GM23338 (cell line): ENCODE measurements around the gene FBXO45. TPM values are rescaled to one million over a fixed set of nuclear protein-coding genes. Genes with fewer than 3 reads are reported as not detected.

Experiments
- ATAC-seq: fragments of 200-7000 bp; cut with Tn5 transposase; 3 replicates; pipeline ENCODE4 v1.9.1; 2020
- DNase-seq: peaks from one replicate; pipeline ENCODE4 v3.0.0-alpha.2; 2015; ENCODE audit warnings: low spot score
- H2AFZ ChIP-seq: fragments of 200-600 bp; sonication (generic); 2 replicates; pipeline ENCODE4 v1.8.0; 2016; ENCODE audit warnings: antibody characterized with exemption, mild to moderate bottlenecking, moderate library complexity
- H3F3A ChIP-seq: fragments of 200-600 bp; sonication (generic); replicated peaks from 2 replicates; pipeline ENCODE4 v1.8.0; 2017; ENCODE audit warnings: antibody characterized with exemption, mixed run types, low read depth
- H3K27ac ChIP-seq: fragments of 200-600 bp; sonication (generic); 2 replicates; pipeline ENCODE4 v1.6.1; 2016; ENCODE audit warnings: low read depth
- H3K27me3 ChIP-seq: fragments of 200-600 bp; sonication (generic); 2 replicates; pipeline ENCODE4 v1.8.0; 2016; ENCODE audit warnings: mild to moderate bottlenecking, mixed run types, moderate library complexity; ENCODE audit not compliant: insufficient read depth
- H3K36me3 ChIP-seq: fragments of 200-600 bp; sonication (generic); 2 replicates; pipeline ENCODE4 v1.8.0; 2016; ENCODE audit warnings: mild to moderate bottlenecking; ENCODE audit not compliant: insufficient read depth
- H3K4me1 ChIP-seq: fragments of 200-600 bp; sonication (generic); 2 replicates; pipeline ENCODE4 v1.8.0; 2016; ENCODE audit warnings: mild to moderate bottlenecking, moderate library complexity; ENCODE audit not compliant: insufficient read depth
- H3K4me2 ChIP-seq: fragments of 200-600 bp; sonication (generic); 2 replicates; pipeline ENCODE4 v1.7.1; 2017; ENCODE audit warnings: mixed run types
- H3K4me3 ChIP-seq: fragments of 200-600 bp; sonication (generic); 2 replicates; pipeline ENCODE4 v1.6.1; 2016; ENCODE audit warnings: mixed run types
- H3K79me2 ChIP-seq: fragments of 200-600 bp; sonication (generic); replicated peaks from 2 replicates; pipeline ENCODE4 v1.8.0; 2017; ENCODE audit warnings: mild to moderate bottlenecking; ENCODE audit not compliant: insufficient read depth
- H3K9me2 ChIP-seq: fragments of 200-600 bp; sonication (generic); 2 replicates; pipeline ENCODE4 v1.8.0; 2017; ENCODE audit not compliant: insufficient read depth
- H4K20me1 ChIP-seq: fragments of 200-600 bp; sonication (generic); replicated peaks from 2 replicates; pipeline ENCODE4 v1.8.0; 2017; ENCODE audit warnings: mild to moderate bottlenecking; ENCODE audit not compliant: insufficient read depth
- H3K27ac Mint-ChIP-seq: 2 replicates; pipeline ENCODE4 v1.8.0; 2020; ENCODE audit warnings: inconsistent platforms, mild to moderate bottlenecking, moderate library complexity, mixed read lengths
- H3K27me3 Mint-ChIP-seq: 3 replicates; pipeline ENCODE4 v1.8.0; 2022; ENCODE audit warnings: low read depth, mild to moderate bottlenecking, moderate library complexity, mixed read lengths, inconsistent platforms; ENCODE audit not compliant: insufficient read depth, poor library complexity
- H3K36me3 Mint-ChIP-seq: 3 replicates; pipeline ENCODE4 v1.8.0; 2021; ENCODE audit warnings: low read depth, mild to moderate bottlenecking, inconsistent platforms, moderate library complexity, mixed read lengths
- H3K4me1 Mint-ChIP-seq: 3 replicates; pipeline ENCODE4 v1.8.0; 2020; ENCODE audit warnings: mild to moderate bottlenecking, inconsistent platforms, mixed read lengths
- H3K4me3 Mint-ChIP-seq: 3 replicates; pipeline ENCODE4 v1.8.0; 2021; ENCODE audit warnings: moderate library complexity, mild to moderate bottlenecking, inconsistent platforms, mixed read lengths
- H3K9me3 Mint-ChIP-seq: 3 replicates; pipeline ENCODE4 v1.8.0; 2020; ENCODE audit warnings: moderate library complexity, mild to moderate bottlenecking, inconsistent platforms, mixed read lengths
- EZH2 ChIP-seq: fragments of 200-600 bp; sonication (generic); IDR thresholded peaks from one replicate; pipeline ENCODE4 v1.8.0; 2017; ENCODE audit warnings: antibody characterized with exemption, mild to moderate bottlenecking, low read depth; ENCODE audit not compliant: unreplicated experiment
- NANOG ChIP-seq: IDR thresholded peaks from 2 replicates; pipeline ENCODE4 v1.6.1; 2016; ENCODE audit warnings: antibody characterized with exemption, borderline replicate concordance
- POLR2AphosphoS5 ChIP-seq: IDR thresholded peaks from 2 replicates; pipeline ENCODE4 v1.6.1; 2016; ENCODE audit warnings: antibody characterized with exemption, low read depth
- STAT1 ChIP-seq: IDR thresholded peaks from one replicate; pipeline ENCODE4 v1.6.1; 2016; ENCODE audit warnings: antibody characterized with exemption; ENCODE audit not compliant: unreplicated experiment
- ZNF114 ChIP-seq: fragments of 250-450 bp; sonication (Bioruptor Pico); IDR thresholded peaks from 2 replicates; pipeline ENCODE4 v1.5.0; 2020; ENCODE audit warnings: mild to moderate bottlenecking, moderate library complexity
- ZNF331 ChIP-seq: fragments of 250-450 bp; sonication (Bioruptor Pico); IDR thresholded peaks from 2 replicates; pipeline ENCODE4 v1.5.0; 2020; ENCODE audit warnings: low read depth, mild to moderate bottlenecking, moderate library complexity
- polyA plus RNA-seq: library from polyadenylated mRNA; unstranded; fragments of >200 nt; fragmentation: Nextera tagmentation; extraction: Ambion mirVana; gene quantifications from 2 replicates; pipeline ENCODE4 v1.2.1, GENCODE V29; 2016
- total RNA-seq: library from RNA; depleted of rRNA; stranded (reverse); fragments of >200 nt; shearing (Covaris generic); gene quantifications from 2 replicates; pipeline ENCODE4 v1.2.3, GENCODE V29; 2014
- TF ChIP-seq, protein P1 (sequence below): IDR thresholded peaks from 2 replicates; pipeline ENCODE4 v1.6.1; 2016; ENCODE audit warnings: antibody characterized with exemption
- TF ChIP-seq, protein P2 (sequence below), 2 experiments: fragments of 200-600 bp in 1 of 2; sonication (generic) in 1 of 2; conservative IDR thresholded peaks; 2 replicates each; pipeline versions ENCODE4 v1.5.1 to v1.6.1; 2016 to 2017; ENCODE audit warnings: antibody characterized with exemption in 2 of 2, low read depth in 2 of 2, mild to moderate bottlenecking in 2 of 2, moderate library complexity in 1 of 2
- TF ChIP-seq, protein P3 (sequence below): IDR thresholded peaks from one replicate; pipeline ENCODE4 v1.6.1; 2018; ENCODE audit warnings: antibody characterized with exemption; ENCODE audit not compliant: unreplicated experiment
- TF ChIP-seq, protein P4 (sequence below): fragments of 250-450 bp; sonication (Bioruptor Pico); IDR thresholded peaks from 2 replicates; pipeline ENCODE4 v1.5.0; 2020; ENCODE audit warnings: mild to moderate bottlenecking, moderate library complexity

Gene FBXO45
- total and polyA plus RNA-seq, 2 experiments from 2014 or later = 10.3 to 23.7 TPM

DNA sequence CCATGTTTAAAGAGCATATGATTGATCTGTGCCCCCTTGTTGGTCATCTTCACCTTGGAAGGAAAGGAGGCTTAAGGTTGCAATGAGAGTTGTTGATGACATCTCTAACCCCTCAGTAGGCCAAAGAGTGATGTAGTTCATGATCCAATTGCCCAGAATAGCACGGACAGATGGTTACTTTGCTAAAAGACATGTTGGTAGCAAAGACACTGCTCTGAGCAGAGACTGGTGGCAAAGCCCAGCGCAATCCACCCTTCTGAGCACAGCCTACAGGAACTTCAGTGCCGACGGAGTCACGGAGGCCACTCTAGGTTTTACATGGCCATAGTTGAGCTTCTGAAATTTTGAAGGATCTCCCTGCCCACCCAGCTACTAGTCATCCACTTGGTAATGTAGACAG is 21.8 kb downstream of the FBXO45 start:
- peaks cover 8% of the 10 kb centered on the region for H4K20me1 ChIP-seq
- H3K27ac ChIP-seq = no peak overlapping the region
- Mint-ChIP-seq H3K9me3 (no peaks in the 10 kb centered on the region), H3K36me3 (no peaks in the 10 kb centered on the region), H3K27ac (no peak overlapping the region), H3K4me3 (no peak overlapping the region), H3K27me3 (peaks cover 1% of the 10 kb centered on the region), H3K4me1 (no peaks in the 10 kb centered on the region; the same call in 2 of the 3 replicates)
- no peaks in the 10 kb centered on the region for H3K27me3 ChIP-seq
- H3K4me1 ChIP-seq = 0 out of 2 replicates have a peak, but pooled peaks cover 4% of the 10 kb centered on the region
- no peaks in the 10 kb centered on the region for H3K36me3 ChIP-seq
- H3K4me3 ChIP-seq = no peak overlapping the region
- ATAC-seq = no peak
- TF ChIP-seq, protein P1, sequence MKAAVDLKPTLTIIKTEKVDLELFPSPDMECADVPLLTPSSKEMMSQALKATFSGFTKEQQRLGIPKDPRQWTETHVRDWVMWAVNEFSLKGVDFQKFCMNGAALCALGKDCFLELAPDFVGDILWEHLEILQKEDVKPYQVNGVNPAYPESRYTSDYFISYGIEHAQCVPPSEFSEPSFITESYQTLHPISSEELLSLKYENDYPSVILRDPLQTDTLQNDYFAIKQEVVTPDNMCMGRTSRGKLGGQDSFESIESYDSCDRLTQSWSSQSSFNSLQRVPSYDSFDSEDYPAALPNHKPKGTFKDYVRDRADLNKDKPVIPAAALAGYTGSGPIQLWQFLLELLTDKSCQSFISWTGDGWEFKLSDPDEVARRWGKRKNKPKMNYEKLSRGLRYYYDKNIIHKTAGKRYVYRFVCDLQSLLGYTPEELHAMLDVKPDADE = no peak
- TF ChIP-seq POLR2AphosphoS5 = no peak
- TF ChIP-seq, protein P2, sequence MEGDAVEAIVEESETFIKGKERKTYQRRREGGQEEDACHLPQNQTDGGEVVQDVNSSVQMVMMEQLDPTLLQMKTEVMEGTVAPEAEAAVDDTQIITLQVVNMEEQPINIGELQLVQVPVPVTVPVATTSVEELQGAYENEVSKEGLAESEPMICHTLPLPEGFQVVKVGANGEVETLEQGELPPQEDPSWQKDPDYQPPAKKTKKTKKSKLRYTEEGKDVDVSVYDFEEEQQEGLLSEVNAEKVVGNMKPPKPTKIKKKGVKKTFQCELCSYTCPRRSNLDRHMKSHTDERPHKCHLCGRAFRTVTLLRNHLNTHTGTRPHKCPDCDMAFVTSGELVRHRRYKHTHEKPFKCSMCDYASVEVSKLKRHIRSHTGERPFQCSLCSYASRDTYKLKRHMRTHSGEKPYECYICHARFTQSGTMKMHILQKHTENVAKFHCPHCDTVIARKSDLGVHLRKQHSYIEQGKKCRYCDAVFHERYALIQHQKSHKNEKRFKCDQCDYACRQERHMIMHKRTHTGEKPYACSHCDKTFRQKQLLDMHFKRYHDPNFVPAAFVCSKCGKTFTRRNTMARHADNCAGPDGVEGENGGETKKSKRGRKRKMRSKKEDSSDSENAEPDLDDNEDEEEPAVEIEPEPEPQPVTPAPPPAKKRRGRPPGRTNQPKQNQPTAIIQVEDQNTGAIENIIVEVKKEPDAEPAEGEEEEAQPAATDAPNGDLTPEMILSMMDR (conservative IDR thresholded peaks at IDR 0.05; ENCODE audit: low read depth in 2 of 2) = no peak
- TF ChIP-seq, protein P3, sequence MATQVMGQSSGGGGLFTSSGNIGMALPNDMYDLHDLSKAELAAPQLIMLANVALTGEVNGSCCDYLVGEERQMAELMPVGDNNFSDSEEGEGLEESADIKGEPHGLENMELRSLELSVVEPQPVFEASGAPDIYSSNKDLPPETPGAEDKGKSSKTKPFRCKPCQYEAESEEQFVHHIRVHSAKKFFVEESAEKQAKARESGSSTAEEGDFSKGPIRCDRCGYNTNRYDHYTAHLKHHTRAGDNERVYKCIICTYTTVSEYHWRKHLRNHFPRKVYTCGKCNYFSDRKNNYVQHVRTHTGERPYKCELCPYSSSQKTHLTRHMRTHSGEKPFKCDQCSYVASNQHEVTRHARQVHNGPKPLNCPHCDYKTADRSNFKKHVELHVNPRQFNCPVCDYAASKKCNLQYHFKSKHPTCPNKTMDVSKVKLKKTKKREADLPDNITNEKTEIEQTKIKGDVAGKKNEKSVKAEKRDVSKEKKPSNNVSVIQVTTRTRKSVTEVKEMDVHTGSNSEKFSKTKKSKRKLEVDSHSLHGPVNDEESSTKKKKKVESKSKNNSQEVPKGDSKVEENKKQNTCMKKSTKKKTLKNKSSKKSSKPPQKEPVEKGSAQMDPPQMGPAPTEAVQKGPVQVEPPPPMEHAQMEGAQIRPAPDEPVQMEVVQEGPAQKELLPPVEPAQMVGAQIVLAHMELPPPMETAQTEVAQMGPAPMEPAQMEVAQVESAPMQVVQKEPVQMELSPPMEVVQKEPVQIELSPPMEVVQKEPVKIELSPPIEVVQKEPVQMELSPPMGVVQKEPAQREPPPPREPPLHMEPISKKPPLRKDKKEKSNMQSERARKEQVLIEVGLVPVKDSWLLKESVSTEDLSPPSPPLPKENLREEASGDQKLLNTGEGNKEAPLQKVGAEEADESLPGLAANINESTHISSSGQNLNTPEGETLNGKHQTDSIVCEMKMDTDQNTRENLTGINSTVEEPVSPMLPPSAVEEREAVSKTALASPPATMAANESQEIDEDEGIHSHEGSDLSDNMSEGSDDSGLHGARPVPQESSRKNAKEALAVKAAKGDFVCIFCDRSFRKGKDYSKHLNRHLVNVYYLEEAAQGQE = no peak
- no peak for TF ChIP-seq STAT1
- no peak for TF ChIP-seq EZH2
- TF ChIP-seq NANOG = no peak
- TF ChIP-seq, protein P4, sequence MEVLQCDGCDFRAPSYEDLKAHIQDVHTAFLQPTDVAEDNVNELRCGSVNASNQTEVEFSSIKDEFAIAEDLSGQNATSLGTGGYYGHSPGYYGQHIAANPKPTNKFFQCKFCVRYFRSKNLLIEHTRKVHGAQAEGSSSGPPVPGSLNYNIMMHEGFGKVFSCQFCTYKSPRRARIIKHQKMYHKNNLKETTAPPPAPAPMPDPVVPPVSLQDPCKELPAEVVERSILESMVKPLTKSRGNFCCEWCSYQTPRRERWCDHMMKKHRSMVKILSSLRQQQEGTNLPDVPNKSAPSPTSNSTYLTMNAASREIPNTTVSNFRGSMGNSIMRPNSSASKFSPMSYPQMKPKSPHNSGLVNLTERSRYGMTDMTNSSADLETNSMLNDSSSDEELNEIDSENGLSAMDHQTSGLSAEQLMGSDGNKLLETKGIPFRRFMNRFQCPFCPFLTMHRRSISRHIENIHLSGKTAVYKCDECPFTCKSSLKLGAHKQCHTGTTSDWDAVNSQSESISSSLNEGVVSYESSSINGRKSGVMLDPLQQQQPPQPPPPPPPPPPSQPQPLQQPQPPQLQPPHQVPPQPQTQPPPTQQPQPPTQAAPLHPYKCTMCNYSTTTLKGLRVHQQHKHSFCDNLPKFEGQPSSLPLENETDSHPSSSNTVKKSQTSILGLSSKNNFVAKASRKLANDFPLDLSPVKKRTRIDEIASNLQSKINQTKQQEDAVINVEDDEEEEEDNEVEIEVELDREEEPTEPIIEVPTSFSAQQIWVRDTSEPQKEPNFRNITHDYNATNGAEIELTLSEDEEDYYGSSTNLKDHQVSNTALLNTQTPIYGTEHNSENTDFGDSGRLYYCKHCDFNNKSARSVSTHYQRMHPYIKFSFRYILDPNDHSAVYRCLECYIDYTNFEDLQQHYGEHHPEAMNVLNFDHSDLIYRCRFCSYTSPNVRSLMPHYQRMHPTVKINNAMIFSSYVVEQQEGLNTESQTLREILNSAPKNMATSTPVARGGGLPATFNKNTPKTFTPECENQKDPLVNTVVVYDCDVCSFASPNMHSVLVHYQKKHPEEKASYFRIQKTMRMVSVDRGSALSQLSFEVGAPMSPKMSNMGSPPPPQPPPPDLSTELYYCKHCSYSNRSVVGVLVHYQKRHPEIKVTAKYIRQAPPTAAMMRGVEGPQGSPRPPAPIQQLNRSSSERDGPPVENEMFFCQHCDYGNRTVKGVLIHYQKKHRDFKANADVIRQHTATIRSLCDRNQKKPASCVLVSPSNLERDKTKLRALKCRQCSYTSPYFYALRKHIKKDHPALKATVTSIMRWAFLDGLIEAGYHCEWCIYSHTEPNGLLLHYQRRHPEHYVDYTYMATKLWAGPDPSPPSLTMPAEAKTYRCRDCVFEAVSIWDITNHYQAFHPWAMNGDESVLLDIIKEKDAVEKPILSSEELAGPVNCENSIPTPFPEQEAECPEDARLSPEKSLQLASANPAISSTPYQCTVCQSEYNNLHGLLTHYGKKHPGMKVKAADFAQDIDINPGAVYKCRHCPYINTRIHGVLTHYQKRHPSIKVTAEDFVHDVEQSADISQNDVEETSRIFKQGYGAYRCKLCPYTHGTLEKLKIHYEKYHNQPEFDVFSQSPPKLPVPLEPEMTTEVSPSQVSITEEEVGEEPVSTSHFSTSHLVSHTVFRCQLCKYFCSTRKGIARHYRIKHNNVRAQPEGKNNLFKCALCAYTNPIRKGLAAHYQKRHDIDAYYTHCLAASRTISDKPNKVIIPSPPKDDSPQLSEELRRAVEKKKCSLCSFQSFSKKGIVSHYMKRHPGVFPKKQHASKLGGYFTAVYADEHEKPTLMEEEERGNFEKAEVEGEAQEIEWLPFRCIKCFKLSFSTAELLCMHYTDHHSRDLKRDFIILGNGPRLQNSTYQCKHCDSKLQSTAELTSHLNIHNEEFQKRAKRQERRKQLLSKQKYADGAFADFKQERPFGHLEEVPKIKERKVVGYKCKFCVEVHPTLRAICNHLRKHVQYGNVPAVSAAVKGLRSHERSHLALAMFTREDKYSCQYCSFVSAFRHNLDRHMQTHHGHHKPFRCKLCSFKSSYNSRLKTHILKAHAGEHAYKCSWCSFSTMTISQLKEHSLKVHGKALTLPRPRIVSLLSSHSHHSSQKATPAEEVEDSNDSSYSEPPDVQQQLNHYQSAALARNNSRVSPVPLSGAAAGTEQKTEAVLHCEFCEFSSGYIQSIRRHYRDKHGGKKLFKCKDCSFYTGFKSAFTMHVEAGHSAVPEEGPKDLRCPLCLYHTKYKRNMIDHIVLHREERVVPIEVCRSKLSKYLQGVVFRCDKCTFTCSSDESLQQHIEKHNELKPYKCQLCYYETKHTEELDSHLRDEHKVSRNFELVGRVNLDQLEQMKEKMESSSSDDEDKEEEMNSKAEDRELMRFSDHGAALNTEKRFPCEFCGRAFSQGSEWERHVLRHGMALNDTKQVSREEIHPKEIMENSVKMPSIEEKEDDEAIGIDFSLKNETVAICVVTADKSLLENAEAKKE (CRISPR knock-in tag) = no peak
- TF ChIP-seq ZNF331 (CRISPR knock-in tag) = no peak
- no peak for TF ChIP-seq ZNF114 (CRISPR knock-in tag)
- H2AFZ ChIP-seq = no peak overlapping the region
- H3K9me2 ChIP-seq = no peaks in the 10 kb centered on the region
- H3K79me2 ChIP-seq = no peaks in the 10 kb centered on the region
- no peaks in the 10 kb centered on the region for H3F3A ChIP-seq
- H3K4me2 ChIP-seq = no peak overlapping the region
- DNase-seq = no peak
